ENCODE measurements around the gene URAD. TPM values are rescaled to one million over a fixed set of nuclear protein-coding genes. Genes with fewer than 3 reads are reported as not detected.
A peak's percentile ranks its signal among the peaks of the same experiment; 100 is the strongest.
"Not testable (repeated sequence)": the region's sequence is repeated elsewhere in the genome, so short reads cannot be mapped to it uniquely, and the experiment has no call there.

Gene URAD
- not detected for total RNA-seq

- no peak for ATAC-seq
Observed at GRCh38 chr13:27988520-27988919, at the start of gene URAD. URAD (minus strand) TSS chr13:27988693; CDS start chr13:27988637, 56 bp downstream.

GRCh38 chr13:28037399-28037798 lies 48.9 kb upstream of the URAD start:
- ATAC-seq: peak; percentile 20

- peak; percentile 61 for ATAC-seq
Observed at GRCh38 chr13:28035146-28035782, 46.8 kb upstream of the URAD start.

GRCh38 chr13:28033894-28034655 lies 45.6 kb upstream of the URAD start:
- no peak for ATAC-seq

GRCh38 chr13:28032438-28032837 lies 43.9 kb upstream of the URAD start:
- ATAC-seq: not testable (repeated sequence)

- no peak for ATAC-seq
Observed at GRCh38 chr13:28031896-28032288, 43.4 kb upstream of the URAD start.

GRCh38 chr13:28031220-28031895 lies 42.9 kb upstream of the URAD start:
- no peak for ATAC-seq

GRCh38 chr13:28027607-28028364 lies 39.3 kb upstream of the URAD start:
- ATAC-seq: no peak

- no peak for ATAC-seq
Observed at GRCh38 chr13:28027071-28027470, 38.6 kb upstream of the URAD start.

GRCh38 chr13:28026508-28026907 lies 38.0 kb upstream of the URAD start:
- no peak for ATAC-seq

GRCh38 chr13:28022848-28023518 lies 34.5 kb upstream of the URAD start:
- no peak for ATAC-seq

- ATAC-seq: no peak
Observed at GRCh38 chr13:28014301-28014700, 25.8 kb upstream of the URAD start.

- no peak for ATAC-seq
Observed at GRCh38 chr13:28013482-28013881, 25.0 kb upstream of the URAD start.

- ATAC-seq: no peak
Observed at GRCh38 chr13:28012896-28013295, 24.4 kb upstream of the URAD start.

- no peak for ATAC-seq
Observed at GRCh38 chr13:28012383-28012782, 23.9 kb upstream of the URAD start.

- no peak for ATAC-seq
Observed at GRCh38 chr13:28010046-28010445, 21.6 kb upstream of the URAD start.

- not testable (repeated sequence) for ATAC-seq
Observed at GRCh38 chr13:28005016-28005415, 16.5 kb upstream of the URAD start.

GRCh38 chr13:28002886-28003698 lies 14.6 kb upstream of the URAD start:
- no peak for ATAC-seq

- no peak for ATAC-seq
Observed at GRCh38 chr13:28001837-28002473, 13.5 kb upstream of the URAD start.

GRCh38 chr13:28001049-28001448 lies 12.6 kb upstream of the URAD start:
- ATAC-seq: no peak

GRCh38 chr13:28000567-28000966 lies 12.1 kb upstream of the URAD start:
- no peak for ATAC-seq
